CD4-positive, alpha-beta T cell treated with Interleukin-17A for 1 hour (primary cell): ENCODE results near the gene F2RL1.
"Not testable (repeated sequence)": the region's sequence is repeated elsewhere in the genome, so short reads cannot be mapped to it uniquely, and the experiment has no call there.

Experiments used
- DNase-seq: peaks from one replicate; pipeline ENCODE4 v3.0.0-alpha.2; 2020

The F2RL1 gene

GRCh38 chr5:76851728-76852369, 33.0 kb downstream of the F2RL1 start:
- no peak for DNase-seq

GRCh38 chr5:76852772-76853171, 33.9 kb downstream of the F2RL1 start:
- DNase-seq: no peak

DNA sequence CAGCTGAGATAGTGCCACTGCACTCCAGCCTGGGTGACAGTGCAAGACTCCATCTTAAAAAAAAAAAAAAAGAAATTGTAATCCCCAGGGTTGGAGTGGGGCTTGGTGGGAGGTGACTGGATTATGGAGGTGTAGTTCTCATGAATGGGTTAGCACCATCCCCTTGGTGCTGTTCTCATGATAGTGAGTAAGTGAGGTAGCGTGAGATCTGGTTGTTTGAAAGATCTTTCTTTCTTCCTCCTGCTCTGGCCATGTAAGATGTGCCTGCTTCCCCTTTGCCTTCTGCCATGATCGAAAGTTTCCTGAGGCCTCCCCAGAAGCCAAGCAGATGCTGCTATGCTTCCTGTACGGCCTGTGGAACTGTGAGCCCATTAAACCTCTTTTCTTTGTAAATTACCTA, 34.9 kb downstream of the F2RL1 start:
- DNase-seq: not testable (repeated sequence)

- no peak for DNase-seq
Observed at GRCh38 chr5:76854644-76855043, 35.8 kb downstream of the F2RL1 start.

GRCh38 chr5:76855501-76855900, 36.7 kb downstream of the F2RL1 start:
- DNase-seq: not testable (repeated sequence)

DNA sequence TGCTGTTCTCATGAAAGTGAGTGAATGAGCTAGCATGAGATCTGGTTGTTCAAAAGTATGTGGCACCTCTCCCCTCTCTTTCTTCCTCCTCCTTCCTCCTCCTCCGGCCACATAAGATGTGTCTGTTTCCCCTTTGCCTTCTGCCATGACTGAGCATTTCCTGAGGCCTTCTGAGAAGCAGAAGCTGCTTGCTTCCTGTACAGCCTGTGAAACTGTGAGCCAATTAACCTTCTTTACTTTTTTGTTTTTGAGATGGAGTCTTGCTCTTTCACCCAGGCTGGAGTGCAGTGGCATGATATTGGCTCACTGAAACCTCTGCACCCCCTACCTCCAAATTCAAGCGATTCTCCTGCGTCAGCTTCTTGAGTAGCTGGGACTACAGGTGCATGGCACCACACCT, 37.1 kb downstream of the F2RL1 start:
- DNase-seq: peak; percentile 49

- not testable (repeated sequence) for DNase-seq
Observed at GRCh38 chr5:76856800-76857199, 38.0 kb downstream of the F2RL1 start.

GRCh38 chr5:76859591-76860247, 40.9 kb downstream of the F2RL1 start:
- no peak for DNase-seq

GRCh38 chr5:76861612-76862011, 42.8 kb downstream of the F2RL1 start:
- no peak for DNase-seq

DNA sequence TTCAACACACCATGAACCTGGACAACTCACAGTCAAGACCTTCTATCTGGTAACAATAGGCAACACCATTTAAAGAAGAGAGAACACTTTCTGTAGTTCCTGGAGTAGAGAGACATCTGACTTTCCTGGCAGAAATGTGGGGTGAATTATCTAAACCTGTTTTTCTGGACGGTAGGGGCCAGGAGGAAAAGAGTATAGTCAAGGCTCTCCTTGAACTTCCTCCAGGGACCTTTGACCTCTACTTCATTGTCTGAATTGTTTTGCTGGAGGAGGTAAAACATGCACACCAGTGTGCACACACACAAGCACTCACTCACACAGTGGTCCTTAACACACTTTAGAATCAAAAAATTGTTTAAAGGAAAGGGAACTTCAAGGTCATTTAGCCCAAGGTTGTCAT, 44.2 kb downstream of the F2RL1 start:
- no peak for DNase-seq

- DNase-seq: no peak
Observed at GRCh38 chr5:76866503-76866902, 47.7 kb downstream of the F2RL1 start.

- DNase-seq: no peak
Observed at GRCh38 chr5:76867038-76867437, 48.2 kb downstream of the F2RL1 start.

DNA sequence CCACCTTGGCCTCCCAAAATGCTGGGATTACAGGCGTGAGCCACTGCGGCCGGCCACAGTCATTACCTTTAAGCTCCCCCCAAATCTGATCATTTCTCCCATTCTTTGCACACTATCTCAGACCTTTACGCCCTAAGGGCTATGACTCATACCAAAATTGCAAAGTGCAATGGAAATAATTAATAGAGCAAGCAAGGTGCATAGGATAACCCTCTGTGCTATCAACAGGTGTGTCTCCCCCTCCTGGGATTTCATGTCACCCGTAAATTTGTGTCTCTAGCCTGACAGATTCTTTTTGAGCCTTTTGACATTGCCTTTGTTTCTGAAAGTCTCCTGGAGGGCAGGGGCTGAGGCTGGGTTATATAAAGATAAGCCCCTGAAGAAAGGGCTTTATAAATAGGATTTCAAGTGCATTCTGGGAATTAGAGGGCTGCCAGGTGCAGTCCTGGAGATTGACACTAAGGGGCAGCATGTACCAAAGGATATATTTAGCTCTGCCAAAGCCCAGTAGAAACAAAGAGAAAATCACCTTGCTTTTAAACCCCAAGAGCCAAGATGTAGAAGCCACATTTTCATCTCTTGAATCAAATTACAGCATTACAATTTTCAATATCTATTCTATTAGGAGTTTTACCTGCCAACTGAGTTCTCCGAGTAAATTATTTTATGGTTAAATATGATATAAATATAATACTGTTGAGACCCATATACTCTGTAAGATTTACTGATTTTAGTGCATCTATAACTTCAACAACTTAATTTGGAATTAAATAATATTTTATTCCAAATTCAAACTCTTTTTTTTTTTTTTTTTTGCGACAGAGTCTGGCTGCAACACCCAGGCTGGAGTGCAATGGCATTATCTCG, 49.2 kb downstream of the F2RL1 start:
- peak; percentile 70 for DNase-seq

DNA sequence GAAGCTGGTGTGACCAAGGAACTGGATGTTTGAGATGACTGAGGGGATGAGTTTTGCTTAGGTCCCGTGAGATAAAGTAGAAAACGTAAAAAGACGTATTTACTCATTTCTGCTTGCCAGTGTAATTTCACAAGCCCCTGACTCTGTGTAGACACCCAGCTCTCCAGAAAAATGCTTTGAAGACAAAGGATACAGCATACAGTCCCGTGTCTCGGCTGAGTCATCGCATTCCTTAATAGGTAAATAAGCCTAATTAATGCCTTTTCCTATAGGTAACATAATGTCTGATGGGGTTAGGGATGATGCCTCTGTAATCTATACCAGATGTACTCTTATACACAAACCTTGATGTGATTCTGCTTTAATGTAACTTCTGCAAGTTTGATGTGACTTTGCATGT, 51.2 kb downstream of the F2RL1 start:
- DNase-seq: no peak

DNA sequence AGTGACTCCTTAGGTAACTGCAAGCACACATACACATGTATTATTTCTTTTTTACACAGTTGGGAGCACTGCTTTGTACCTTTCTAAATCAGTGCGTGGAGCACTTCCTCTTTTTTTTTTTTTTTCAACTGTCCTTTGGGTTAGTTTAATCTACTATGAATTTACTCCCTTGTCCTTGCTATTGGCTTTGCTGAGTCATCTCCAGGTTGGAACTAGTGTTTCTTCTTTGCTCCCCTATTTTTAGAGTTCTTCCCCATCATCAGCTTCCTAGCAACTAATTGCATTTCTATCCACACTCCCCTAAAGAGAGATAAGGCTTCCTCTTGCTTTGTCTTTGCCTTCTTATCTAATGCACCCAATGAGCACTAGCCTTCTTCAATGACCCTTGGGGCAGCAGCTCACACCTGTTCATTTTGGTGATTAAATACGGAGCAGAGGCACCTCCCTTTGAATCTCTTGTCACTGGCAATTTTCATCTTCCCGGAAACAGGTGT, 55.3 kb downstream of the F2RL1 start:
- no peak for DNase-seq
